CD4-positive, alpha-beta memory T cell (primary cell): ENCODE results near the gene SUGCT. TPM values are rescaled to one million over a fixed set of nuclear protein-coding genes. Genes with fewer than 3 reads are reported as not detected.

ENCODE experiments used
- CTCF ChIA-PET: fragments of 350-600 bp; sonication (Branson Sonifier 250); formaldehyde crosslinking; loops from one replicate; lab custom pipeline; 2021; ENCODE audit warnings: inconsistent platforms; ENCODE audit not compliant: partially characterized antibody; lab: Charles Lee
- POLR2A ChIA-PET: fragments of 350-600 bp; sonication (Branson Sonifier 250); formaldehyde crosslinking; loops from one replicate; lab custom pipeline; 2021; ENCODE audit not compliant: partially characterized antibody; lab: Charles Lee
- DNase-seq, 5 donors: peaks; one replicate each; pipeline versions ENCODE4 v3.0.0 to v3.0.0-alpha.2; 2020 to 2022; ENCODE audit warnings: mixed read lengths in 1 of 5
- H3K27ac ChIP-seq: one replicate; pipeline ENCODE4 v1.7.0; 2013; ENCODE audit warnings: low read depth, low read length
- H3K27me3 ChIP-seq: 2 replicates; pipeline ENCODE4 v1.7.0; 2013; ENCODE audit warnings: mild to moderate bottlenecking, low read length, moderate library complexity; ENCODE audit not compliant: insufficient read depth
- H3K36me3 ChIP-seq: 2 replicates; pipeline ENCODE4 v1.7.0; 2013; ENCODE audit warnings: mild to moderate bottlenecking, low read length, moderate library complexity; ENCODE audit not compliant: insufficient read depth
- H3K4me1 ChIP-seq: 2 replicates; pipeline ENCODE4 v1.7.0; 2013; ENCODE audit warnings: mild to moderate bottlenecking, low read length, moderate library complexity; ENCODE audit not compliant: insufficient read depth
- H3K4me3 ChIP-seq, 2 donors: one replicate each; pipeline ENCODE4 v1.7.0; 2013; ENCODE audit warnings: low read length in 2 of 2, mild to moderate bottlenecking in 1 of 2
- H3K9me3 ChIP-seq, 2 donors: one replicate each; pipeline ENCODE4 v1.7.0; 2013; ENCODE audit warnings: low read length in 2 of 2, control low read depth in 1 of 2; ENCODE audit not compliant: control insufficient read depth in 1 of 2
- H3K27ac Mint-ChIP-seq, 7 donors: one replicate each; pipeline ENCODE4 v1.8.0; 2020 to 2021; ENCODE audit warnings: mixed read lengths in 7 of 7, mild to moderate bottlenecking in 6 of 7, inconsistent platforms in 3 of 7, moderate library complexity in 3 of 7
- H3K27me3 Mint-ChIP-seq, 2 donors: one replicate each; pipeline ENCODE4 v1.8.0; 2020 to 2021; ENCODE audit warnings: mixed read lengths in 2 of 2
- H3K36me3 Mint-ChIP-seq, 2 donors: one replicate each; pipeline ENCODE4 v1.8.0; 2020 to 2021; ENCODE audit warnings: mixed read lengths in 2 of 2, inconsistent platforms in 1 of 2, mild to moderate bottlenecking in 1 of 2
- H3K4me1 Mint-ChIP-seq, 4 donors: one replicate each; pipeline ENCODE4 v1.8.0; 2020 to 2021; ENCODE audit warnings: mixed read lengths in 4 of 4, mild to moderate bottlenecking in 1 of 4
- H3K4me3 Mint-ChIP-seq, 8 donors: one replicate each; pipeline ENCODE4 v1.8.0; 2020 to 2021; ENCODE audit warnings: mixed read lengths in 8 of 8, mild to moderate bottlenecking in 7 of 8, moderate library complexity in 6 of 8, inconsistent platforms in 3 of 8
- H3K9me3 Mint-ChIP-seq, 8 donors: one replicate each; pipeline ENCODE4 v1.8.0; 2020 to 2021; ENCODE audit warnings: mixed read lengths in 8 of 8, mild to moderate bottlenecking in 5 of 8, inconsistent platforms in 3 of 8, moderate library complexity in 1 of 8
- intact Hi-C: fragments of 100-400 bp; cut with micrococcal nuclease; formaldehyde crosslinking; loops from one replicate; pipeline ENCODE4 v1.15.1; 2023
- polyA plus RNA-seq, 2 donors: library from polyadenylated mRNA; unstranded; fragments of 300-500 nt; fragmentation: Illumina TruSeq; gene quantifications; one replicate each; pipeline ENCODE4 v1.2.3, GENCODE V29; 2021
- total RNA-seq, 2 experiments: library from RNA; stranded (reverse); gene quantifications; one replicate each; pipeline ENCODE4 v1.2.3, GENCODE V29; 2021

The SUGCT gene
- total and polyA plus RNA-seq, 4 experiments from 2014 or later, result 0.41 to 4.4 (median 1.2) TPM

DNA sequence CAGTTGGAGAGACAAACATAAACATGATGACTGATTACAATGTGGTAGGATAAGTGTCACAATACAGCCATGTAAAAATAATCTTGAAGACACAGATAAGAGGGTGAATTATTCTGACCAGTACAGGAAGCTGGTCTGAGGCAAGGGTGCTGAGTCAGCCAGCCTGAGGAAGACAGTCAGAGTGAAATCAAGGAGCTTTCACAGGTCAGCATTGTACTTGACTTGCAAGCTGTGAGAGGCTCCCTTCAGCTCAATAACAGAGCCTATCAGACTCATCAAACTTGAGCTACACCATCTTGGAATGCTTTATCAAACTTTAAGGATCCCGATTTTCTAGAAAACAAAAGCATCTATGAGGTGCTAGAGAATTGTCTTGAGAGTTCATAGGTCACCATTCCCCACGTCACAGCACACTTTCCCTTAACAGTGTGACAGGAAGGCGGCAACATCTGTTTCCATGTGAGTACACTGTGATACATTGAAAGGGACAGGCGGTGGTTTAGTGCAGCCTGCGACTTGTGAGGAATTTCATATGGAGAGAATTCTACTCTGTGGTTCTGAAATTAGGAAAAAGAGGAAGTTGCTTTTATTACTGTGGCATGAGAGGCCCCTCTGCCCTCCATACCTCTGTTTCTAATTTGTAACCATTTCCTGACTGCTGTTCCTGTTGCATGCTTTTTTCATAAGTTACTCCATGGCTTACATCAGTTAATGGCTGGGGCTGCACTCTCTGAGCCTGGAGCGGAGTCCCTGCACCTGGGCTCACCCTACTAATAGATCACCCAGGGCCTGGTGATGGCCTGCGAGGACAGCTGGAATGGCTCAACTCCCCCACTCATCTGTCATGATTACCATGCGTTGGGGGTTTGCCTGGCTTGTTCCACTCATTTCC is 417.1 kb downstream of the SUGCT start:
- H3K9me3 ChIP-seq, result no peaks in the 10 kb centered on the region
- CTCF ChIA-PET, result no interaction called here
- no peak overlapping the region for H3K27ac Mint-ChIP-seq

GRCh38 chr7:40560672-40561071 is 425.9 kb downstream of the SUGCT start:
- intact Hi-C loops, result no loop called here
- H3K27ac ChIP-seq, result no peak overlapping the region
- H3K9me3 Mint-ChIP-seq, result peaks cover 0 to 34% (median 18%) of the 10 kb centered on the region in 8 donors
- H3K27me3 ChIP-seq, result no peaks in the 10 kb centered on the region
- no peak overlapping the region for H3K4me3 ChIP-seq
- DNase-seq, result no peak
- H3K4me1 ChIP-seq, result no peaks in the 10 kb centered on the region
- no peak overlapping the region for H3K4me3 Mint-ChIP-seq
- no peaks in the 10 kb centered on the region for H3K36me3 ChIP-seq
- no peaks in the 10 kb centered on the region for H3K4me1 Mint-ChIP-seq
- H3K9me3 ChIP-seq, result no peaks in the 10 kb centered on the region
- peaks cover 0 to 4% of the 10 kb centered on the region in 2 donors for H3K36me3 Mint-ChIP-seq
- POLR2A ChIA-PET, result no interaction called here
- H3K27ac Mint-ChIP-seq, result no peak overlapping the region
- no peaks in the 10 kb centered on the region for H3K27me3 Mint-ChIP-seq
- CTCF ChIA-PET, result no interaction called here

More for the DNA sequence above, 417.1 kb downstream of the SUGCT start:
- Histone ChIP-seq H3K4me1 (no peaks in the 10 kb centered on the region), H3K27me3 (no peaks in the 10 kb centered on the region), H3K4me3 (no peak overlapping the region), H3K36me3 (no peaks in the 10 kb centered on the region), H3K27ac (no peak overlapping the region)
- Mint-ChIP-seq H3K36me3 (no peaks in the 10 kb centered on the region), H3K9me3 (peaks cover 0 to 11% (median 6%) of the 10 kb centered on the region in 8 donors), H3K4me1 (no peaks in the 10 kb centered on the region), H3K4me3 (no peak overlapping the region), H3K27me3 (no peaks in the 10 kb centered on the region)
- intact Hi-C loops, result no loop called here
- POLR2A ChIA-PET, result no interaction called here
- DNase-seq, result no peak

GRCh38 chr7:40566879-40567278 is 432.1 kb downstream of the SUGCT start:
- DNase-seq, result no peak
- H3K27me3 ChIP-seq, result no peaks in the 10 kb centered on the region
- no peaks in the 10 kb centered on the region for H3K36me3 ChIP-seq
- Mint-ChIP-seq H3K9me3 (peaks cover 2 to 25% (median 15%) of the 10 kb centered on the region in 8 donors), H3K4me1 (no peaks in the 10 kb centered on the region), H3K27me3 (no peaks in the 10 kb centered on the region), H3K36me3 (no peaks in the 10 kb centered on the region), H3K4me3 (no peak overlapping the region), H3K27ac (no peak overlapping the region)
- no peak overlapping the region for H3K4me3 ChIP-seq
- intact Hi-C loops, result no loop called here
- H3K4me1 ChIP-seq, result no peaks in the 10 kb centered on the region
- no peaks in the 10 kb centered on the region for H3K9me3 ChIP-seq
- POLR2A ChIA-PET, result no interaction called here
- CTCF ChIA-PET, result no interaction called here
- no peak overlapping the region for H3K27ac ChIP-seq

DNA sequence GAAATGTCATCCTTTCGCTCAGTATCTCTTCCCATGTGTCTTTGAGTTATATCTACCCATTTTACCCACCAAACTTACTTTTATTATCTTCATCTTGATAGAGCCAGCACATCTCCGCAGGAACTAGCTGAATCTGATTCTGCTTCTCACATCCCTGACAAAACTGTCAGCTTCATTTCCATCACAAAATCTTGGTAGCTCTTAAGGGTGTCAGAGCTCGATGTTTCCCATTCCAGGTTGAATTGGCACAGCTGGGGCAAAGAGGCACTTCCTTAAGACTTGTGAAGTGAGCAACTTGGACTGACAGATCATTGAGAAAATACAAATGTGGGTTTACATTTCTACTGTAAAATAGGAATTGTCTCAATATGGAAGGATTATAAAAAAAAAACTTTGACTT is 434.5 kb downstream of the SUGCT start:
- H3K9me3 ChIP-seq, result no peaks in the 10 kb centered on the region
- H3K4me3 ChIP-seq, result no peak overlapping the region
- ChIA-PET CTCF (no interaction called here), POLR2A (no interaction called here)
- H3K36me3 ChIP-seq, result no peaks in the 10 kb centered on the region
- H3K27me3 Mint-ChIP-seq, result no peaks in the 10 kb centered on the region
- H3K9me3 Mint-ChIP-seq, result peaks cover 0 to 18% (median 6%) of the 10 kb centered on the region in 8 donors
- no peaks in the 10 kb centered on the region for H3K4me1 Mint-ChIP-seq
- intact Hi-C loops, result no loop called here
- H3K27ac ChIP-seq, result no peak overlapping the region
- no peak for DNase-seq
- H3K4me1 ChIP-seq, result no peaks in the 10 kb centered on the region
- no peak overlapping the region for H3K27ac Mint-ChIP-seq
- H3K27me3 ChIP-seq, result no peaks in the 10 kb centered on the region
- H3K36me3 Mint-ChIP-seq, result no peaks in the 10 kb centered on the region
- H3K4me3 Mint-ChIP-seq, result no peak overlapping the region

DNA sequence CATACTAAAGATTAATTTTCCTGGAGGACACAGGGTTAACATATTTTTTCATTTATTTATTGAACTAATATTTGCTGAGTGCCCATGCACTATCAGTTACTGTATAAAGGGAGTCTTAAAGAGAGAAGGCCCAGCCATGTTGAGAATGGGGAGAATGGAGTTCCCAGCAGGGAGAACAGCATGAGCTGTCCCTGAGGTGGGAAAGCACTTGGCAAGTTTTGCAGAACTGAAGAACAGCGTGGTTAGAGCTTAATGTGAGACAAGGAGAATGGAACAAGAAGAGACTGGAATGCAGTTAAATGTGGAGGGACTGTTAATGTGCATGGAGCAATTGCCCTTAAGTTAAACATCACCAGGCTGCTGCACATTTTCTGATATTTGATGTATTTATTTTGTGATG is 435.4 kb downstream of the SUGCT start:
- Histone ChIP-seq H3K36me3 (no peaks in the 10 kb centered on the region), H3K27me3 (no peaks in the 10 kb centered on the region), H3K4me3 (no peak overlapping the region), H3K4me1 (no peaks in the 10 kb centered on the region), H3K9me3 (no peaks in the 10 kb centered on the region), H3K27ac (no peak overlapping the region)
- intact Hi-C loops, result no loop called here
- Mint-ChIP-seq H3K9me3 (peaks cover 0 to 18% (median 6%) of the 10 kb centered on the region in 8 donors), H3K27me3 (no peaks in the 10 kb centered on the region), H3K36me3 (no peaks in the 10 kb centered on the region), H3K27ac (no peak overlapping the region), H3K4me3 (no peak overlapping the region), H3K4me1 (no peaks in the 10 kb centered on the region)
- ChIA-PET POLR2A (no interaction called here), CTCF (no interaction called here)
- no peak for DNase-seq

GRCh38 chr7:40571796-40572195 is 437.0 kb downstream of the SUGCT start:
- Mint-ChIP-seq H3K27ac (no peak overlapping the region), H3K4me3 (no peak overlapping the region), H3K9me3 (peaks cover 0 to 13% (median 6%) of the 10 kb centered on the region in 8 donors), H3K36me3 (no peaks in the 10 kb centered on the region), H3K27me3 (no peaks in the 10 kb centered on the region), H3K4me1 (no peaks in the 10 kb centered on the region)
- no peaks in the 10 kb centered on the region for H3K36me3 ChIP-seq
- no peaks in the 10 kb centered on the region for H3K27me3 ChIP-seq
- no peak for DNase-seq
- ChIA-PET POLR2A (no interaction called here), CTCF (no interaction called here)
- H3K4me1 ChIP-seq, result no peaks in the 10 kb centered on the region
- no peak overlapping the region for H3K27ac ChIP-seq
- no peaks in the 10 kb centered on the region for H3K9me3 ChIP-seq
- H3K4me3 ChIP-seq, result no peak overlapping the region
- intact Hi-C loops, result no loop called here

GRCh38 chr7:40572810-40573465 is 438.1 kb downstream of the SUGCT start:
- no peak overlapping the region for H3K27ac Mint-ChIP-seq
- CTCF ChIA-PET, result no interaction called here

More at GRCh38 chr7:40572810-40573465, 438.1 kb downstream of the SUGCT start:
- no peaks in the 10 kb centered on the region for H3K27me3 Mint-ChIP-seq
- Histone ChIP-seq H3K27ac (no peak overlapping the region), H3K27me3 (no peaks in the 10 kb centered on the region), H3K4me3 (no peak overlapping the region), H3K9me3 (no peaks in the 10 kb centered on the region), H3K4me1 (no peaks in the 10 kb centered on the region), H3K36me3 (no peaks in the 10 kb centered on the region)
- H3K36me3 Mint-ChIP-seq, result no peaks in the 10 kb centered on the region
- no peak for DNase-seq
- H3K4me1 Mint-ChIP-seq, result no peaks in the 10 kb centered on the region
- intact Hi-C loops, result no loop called here
- H3K4me3 Mint-ChIP-seq, result no peak overlapping the region
- POLR2A ChIA-PET, result no interaction called here
- peaks cover 0 to 18% (median 8%) of the 10 kb centered on the region in 8 donors for H3K9me3 Mint-ChIP-seq
